Measurements from ENCODE around the gene SH3BP4. TPM values are rescaled to one million over a fixed set of nuclear protein-coding genes. Genes with fewer than 3 reads are reported as not detected.

SH3BP4 gene
- total and polyA plus RNA-seq, 2 of the 13 experiments (the other 11 are each of a cell fraction or from before 2014, with no cell fraction given): 34.6 to 99.1 TPM

- TF ChIP-seq PLSCR1 (CRISPR knock-in tag; IDR thresholded peaks at IDR 0.05; ENCODE audit: borderline replicate concordance): no peak; the same call in 1 of the 2 replicates
- 0 out of 2 replicates have a peak, but pooled peaks have one; percentile 76 for TF ChIP-seq NFATC3 (CRISPR knock-in tag; IDR thresholded peaks at IDR 0.05)
- TF ChIP-seq ZGPAT (CRISPR knock-in tag; IDR thresholded peaks at IDR 0.05): peak; percentile 31; the same call in 1 of the 2 replicates
- TF ChIP-seq MTF2 (CRISPR knock-in tag; IDR thresholded peaks at IDR 0.05; ENCODE audit: borderline replicate concordance): no peak
- peak; percentile 88 for TF ChIP-seq HOXA3 (CRISPR knock-in tag; IDR thresholded peaks at IDR 0.05)
- peak; percentile 94 for TF ChIP-seq THRA (CRISPR knock-in tag; IDR thresholded peaks at IDR 0.05; ENCODE audit: borderline replicate concordance)
- no peak for TF ChIP-seq SMAD3 (CRISPR knock-in tag; IDR thresholded peaks at IDR 0.05)
- no peak; the same call in 1 of the 2 replicates for TF ChIP-seq GZF1 (CRISPR knock-in tag; IDR thresholded peaks at IDR 0.05)
- TF ChIP-seq SOX13 (IDR thresholded peaks at IDR 0.05): no peak
- peak in 1 of 2 experiments; percentile 72; a peak in 2 of 4 replicates for TF ChIP-seq SOX13 (CRISPR knock-in tag; conservative IDR thresholded peaks at IDR 0.05 in 1 of 2, IDR thresholded peaks at IDR 0.05 in 1 of 2)
- no peak; the same call in 1 of the 2 replicates for TF ChIP-seq ISL2 (CRISPR knock-in tag; IDR thresholded peaks at IDR 0.05)
- no peak for TF ChIP-seq NAIF1 (CRISPR knock-in tag; IDR thresholded peaks at IDR 0.05; ENCODE audit: borderline replicate concordance)
- TF ChIP-seq ZNF143 (CRISPR knock-in tag; IDR thresholded peaks at IDR 0.05): no peak
- TF ChIP-seq ZEB1 (IDR thresholded peaks at IDR 0.05; ENCODE audit: insufficient replicate concordance, low read depth): peak; percentile 56
- TF ChIP-seq RFX5 (IDR thresholded peaks at IDR 0.05; ENCODE audit: low read depth, low read length): no peak
- TF ChIP-seq JARID2 (CRISPR knock-in tag; IDR thresholded peaks at IDR 0.05; ENCODE audit: insufficient replicate concordance): no peak
- TF ChIP-seq SAFB2 (CRISPR knock-in tag; IDR thresholded peaks at IDR 0.05; ENCODE audit: borderline replicate concordance, low read depth): 0 out of 2 replicates have a peak, but pooled peaks have one; percentile 39
- TF ChIP-seq TFE3 (CRISPR knock-in tag; IDR thresholded peaks at IDR 0.05): 0 out of 2 replicates have a peak, but pooled peaks have one; percentile 9
- TF ChIP-seq ATRX (CRISPR knock-in tag; IDR thresholded peaks at IDR 0.05; ENCODE audit: borderline replicate concordance): no peak
- TF ChIP-seq XRCC5 (optimal IDR thresholded peaks at IDR 0.05; ENCODE audit: low read length): peak; percentile 67
Measured at GRCh38 chr2:234998404-234999211, 46.8 kb downstream of the SH3BP4 start (continued).

All from HepG2 (cell line).